Activated CD4-positive, CD25-positive, alpha-beta regulatory T cell (primary cell): ENCODE results near the gene RPL26.

Experiments
- DNase-seq, 4 experiments: peaks; one replicate each; lab custom pipeline; 2025; lab: John Stamatoyannopoulos, UW

Gene RPL26

DNA sequence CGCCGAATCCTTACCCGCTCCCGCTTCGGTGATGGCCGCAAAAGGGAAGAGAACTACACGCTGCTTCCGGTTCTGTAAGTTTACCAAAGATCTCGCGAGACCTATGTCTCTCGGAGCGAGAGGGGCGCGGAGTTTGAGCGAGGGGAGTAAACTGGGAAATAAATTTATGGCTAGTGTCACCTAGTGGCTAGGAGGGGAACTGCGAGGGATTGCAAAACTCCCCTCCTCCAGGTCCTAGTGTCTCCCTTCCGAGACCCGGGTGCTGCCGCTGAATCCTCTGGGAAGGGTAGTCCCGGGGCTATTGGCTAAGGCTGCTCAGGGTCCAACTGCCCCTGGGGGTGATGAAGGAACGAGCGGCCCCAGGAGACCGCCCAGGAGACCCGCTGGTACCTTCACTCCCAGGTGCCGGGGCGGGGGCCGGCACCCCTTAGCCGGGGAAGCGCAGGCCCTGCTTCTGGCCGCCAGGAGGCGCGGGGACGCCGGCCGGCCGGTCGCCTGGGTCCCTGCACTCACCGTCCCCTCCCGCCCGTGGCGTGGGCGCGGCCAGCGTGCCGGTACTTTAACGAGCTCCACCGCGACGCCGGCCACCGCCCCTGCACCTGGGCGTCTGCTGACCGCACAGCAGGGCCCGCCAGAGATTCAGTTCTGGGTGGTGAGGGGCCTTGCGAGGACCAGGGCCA is at the start of gene RPL26:
Gene RPL26, minus strand, starts transcription at position 51 of the 680 bp plus-strand sequence. CDS start 883 bp downstream, outside the sequence.
- peak; percentile 83 to 87 (median 84) for DNase-seq

- DNase-seq: no peak
Measured at GRCh38 chr17:8430966-8431365, 48.0 kb upstream of the RPL26 start.

- DNase-seq: no peak
Measured at GRCh38 chr17:8426802-8427201, 43.8 kb upstream of the RPL26 start.

DNA sequence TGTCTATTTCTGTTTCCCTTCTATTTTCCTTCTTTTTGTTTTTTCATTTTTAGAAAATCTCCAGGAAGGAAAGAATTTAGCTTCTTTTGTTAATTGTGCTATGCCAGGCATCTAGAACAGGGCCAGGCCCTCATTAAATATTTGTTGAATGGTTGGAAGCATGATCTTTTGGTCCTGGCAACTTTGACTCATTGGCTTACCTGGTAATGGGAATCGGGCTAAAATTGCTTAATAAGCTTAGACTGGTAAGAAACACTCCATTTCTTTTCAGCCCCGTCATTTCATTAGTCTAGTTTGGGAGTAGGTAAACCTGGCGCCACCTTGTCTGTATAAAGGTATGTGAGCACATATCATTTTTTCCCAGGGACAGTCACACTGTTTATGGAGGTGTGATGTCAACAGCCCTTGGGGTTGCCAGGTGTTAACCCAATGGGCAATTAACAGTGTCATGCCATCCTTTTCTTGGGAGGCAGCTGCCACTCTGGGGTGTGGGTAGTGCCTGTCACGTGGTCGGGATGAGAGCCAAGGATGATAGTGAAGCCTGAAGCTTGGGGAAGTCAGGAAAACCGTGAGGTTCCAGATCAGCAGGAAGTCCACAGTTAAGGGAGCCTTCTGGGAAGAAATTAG is 43.2 kb upstream of the RPL26 start:
- no peak for DNase-seq

DNA sequence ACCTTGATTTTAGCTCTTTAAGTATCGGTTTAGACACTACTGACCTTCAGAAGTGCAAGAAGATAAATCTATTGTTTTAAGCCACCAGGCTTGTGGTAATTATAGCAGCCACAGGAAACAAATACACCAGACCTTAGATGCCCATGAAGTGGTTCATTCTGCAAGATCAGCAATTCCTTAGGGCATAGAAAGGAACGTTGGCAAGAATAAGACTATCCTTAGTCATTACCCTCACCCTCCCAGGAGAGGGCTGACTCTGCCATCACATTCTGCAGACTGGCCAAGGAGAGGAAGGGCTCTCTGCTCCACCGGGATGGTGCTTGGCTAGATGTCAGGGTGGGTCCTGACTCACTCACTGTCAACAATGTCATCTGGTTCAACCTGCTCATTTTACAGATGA is 38.6 kb upstream of the RPL26 start:
- no peak for DNase-seq

DNA sequence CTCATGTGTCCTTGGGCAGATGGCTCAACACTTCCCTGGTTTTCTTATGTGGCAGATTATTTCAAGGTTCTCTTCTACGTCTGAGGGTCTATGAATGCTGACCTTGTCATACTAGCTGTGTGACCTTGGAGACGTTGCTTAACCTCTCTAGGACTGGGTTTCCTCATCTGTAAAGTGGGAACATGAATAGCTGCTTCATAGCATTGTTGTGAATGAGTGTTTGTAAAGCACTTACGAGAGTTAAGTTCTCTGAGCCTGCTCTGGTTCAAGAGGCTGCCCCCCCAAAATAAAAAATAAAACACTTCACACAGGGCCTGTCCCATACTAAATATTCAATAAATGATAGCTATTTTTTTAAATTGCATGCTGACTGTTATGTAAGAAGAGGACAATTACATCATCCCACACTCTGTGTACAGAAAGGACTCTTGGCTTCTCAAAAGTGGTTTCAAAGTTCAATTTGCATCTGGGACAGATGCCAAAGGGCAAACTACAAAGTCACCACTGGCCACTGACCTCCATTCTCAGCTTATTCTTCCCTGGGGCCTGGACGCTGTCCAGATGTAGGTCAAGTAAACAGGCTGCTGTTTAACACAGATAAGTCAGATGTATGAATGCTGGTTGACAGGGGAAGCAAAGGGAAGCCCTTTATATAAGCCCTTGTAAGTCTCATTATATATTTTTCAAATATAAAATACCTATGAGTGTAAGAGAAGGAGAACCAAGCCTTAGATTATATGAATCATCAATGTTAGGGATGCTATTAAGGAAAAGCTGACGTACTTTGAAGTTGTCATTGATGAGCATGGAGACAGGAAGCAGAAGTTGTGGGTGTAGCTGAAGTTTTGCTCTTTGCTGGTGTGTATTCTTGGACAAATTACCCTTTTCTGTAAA is 37.3 kb upstream of the RPL26 start:
- DNase-seq: no peak

GRCh38 chr17:8419305-8419704 is 36.3 kb upstream of the RPL26 start:
- DNase-seq: no peak

DNA sequence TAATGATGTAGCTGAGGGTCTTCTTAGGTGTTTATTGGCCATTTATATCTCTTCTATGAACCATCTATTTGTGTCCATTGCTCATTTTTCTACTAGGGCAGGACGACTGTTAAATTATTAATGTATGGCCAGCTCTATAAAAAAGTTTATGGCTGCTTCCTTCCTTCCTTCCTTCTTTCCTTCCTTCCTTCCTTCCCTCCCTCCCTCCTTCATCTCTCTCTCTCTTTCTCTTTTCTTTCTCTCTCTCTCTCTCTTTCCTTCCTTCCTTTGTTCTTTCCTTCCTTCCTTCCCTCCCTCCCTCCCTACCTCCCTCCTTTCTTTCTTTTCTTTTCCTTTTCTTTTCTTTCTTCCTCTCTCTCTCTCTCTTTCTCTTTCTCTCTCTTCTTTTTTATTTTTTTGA is 35.5 kb upstream of the RPL26 start:
- DNase-seq: no peak

- no peak for DNase-seq
Measured at GRCh38 chr17:8417806-8418205, 34.8 kb upstream of the RPL26 start.

DNA sequence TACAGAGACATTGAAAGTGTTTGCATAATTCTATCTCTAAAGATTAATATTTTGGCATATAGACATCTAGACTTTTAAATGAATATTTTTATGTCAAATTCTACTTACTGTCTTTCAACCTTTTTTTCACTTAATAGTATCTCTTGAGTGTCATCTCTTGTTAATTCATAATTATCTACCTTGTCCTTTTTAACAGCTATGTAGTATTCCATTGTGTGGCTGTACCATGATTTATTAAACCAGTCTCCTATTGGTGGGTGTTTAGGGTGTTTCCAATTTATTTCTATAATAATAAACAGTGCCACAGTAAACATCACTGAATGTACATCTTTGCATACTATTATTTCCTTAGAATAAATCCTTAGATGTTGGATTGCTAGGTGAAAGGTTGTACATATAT is 30.9 kb upstream of the RPL26 start:
- DNase-seq: no peak

GRCh38 chr17:8413328-8413727 is 30.3 kb upstream of the RPL26 start:
- no peak for DNase-seq

- DNase-seq: no peak
Measured at GRCh38 chr17:8412089-8412488, 29.1 kb upstream of the RPL26 start.

DNA sequence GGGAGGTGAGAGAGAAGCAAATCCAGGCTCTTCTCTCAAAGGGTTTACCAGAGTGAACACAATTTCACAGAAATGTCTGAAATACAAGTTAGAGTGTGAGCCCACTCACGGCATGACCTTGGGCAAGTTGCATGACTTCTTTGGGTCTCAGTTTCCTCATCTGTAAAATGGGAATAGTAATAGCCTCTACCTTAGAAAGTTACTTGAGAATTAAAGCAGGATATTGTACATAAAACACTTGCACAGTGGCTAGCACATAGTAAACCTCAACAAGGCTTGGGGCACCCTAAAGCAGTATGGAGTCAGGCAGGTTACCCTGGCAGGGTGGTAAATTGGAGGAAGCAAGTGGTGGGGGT is 27.9 kb upstream of the RPL26 start:
- DNase-seq: no peak

GRCh38 chr17:8409966-8410882 is 27.2 kb upstream of the RPL26 start:
- peak; percentile 48 to 77 (median 64) for DNase-seq

GRCh38 chr17:8408371-8408770 is 25.4 kb upstream of the RPL26 start:
- no peak for DNase-seq

DNA sequence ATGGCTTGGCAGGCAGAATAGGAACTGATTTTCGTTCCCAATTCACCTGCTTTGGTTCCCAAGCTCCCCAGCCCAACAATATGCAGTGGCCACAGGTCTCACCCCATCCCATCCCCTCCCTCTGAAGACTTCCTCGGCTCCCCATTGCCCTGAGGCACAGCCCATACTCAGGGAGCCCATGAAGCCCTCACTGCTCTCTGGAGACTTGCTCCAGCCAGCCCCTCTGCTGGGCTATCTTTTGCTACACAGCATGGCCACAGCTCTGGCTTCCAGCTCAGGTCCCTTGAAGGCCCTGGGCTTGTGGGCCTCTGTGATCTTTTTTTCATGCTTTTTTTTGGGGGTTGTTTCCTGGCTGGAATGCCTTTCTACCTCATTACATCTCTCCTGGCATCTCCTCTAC is 23.2 kb upstream of the RPL26 start:
- DNase-seq: no peak

- no peak for DNase-seq
Measured at GRCh38 chr17:8405499-8406016, 22.6 kb upstream of the RPL26 start.

DNA sequence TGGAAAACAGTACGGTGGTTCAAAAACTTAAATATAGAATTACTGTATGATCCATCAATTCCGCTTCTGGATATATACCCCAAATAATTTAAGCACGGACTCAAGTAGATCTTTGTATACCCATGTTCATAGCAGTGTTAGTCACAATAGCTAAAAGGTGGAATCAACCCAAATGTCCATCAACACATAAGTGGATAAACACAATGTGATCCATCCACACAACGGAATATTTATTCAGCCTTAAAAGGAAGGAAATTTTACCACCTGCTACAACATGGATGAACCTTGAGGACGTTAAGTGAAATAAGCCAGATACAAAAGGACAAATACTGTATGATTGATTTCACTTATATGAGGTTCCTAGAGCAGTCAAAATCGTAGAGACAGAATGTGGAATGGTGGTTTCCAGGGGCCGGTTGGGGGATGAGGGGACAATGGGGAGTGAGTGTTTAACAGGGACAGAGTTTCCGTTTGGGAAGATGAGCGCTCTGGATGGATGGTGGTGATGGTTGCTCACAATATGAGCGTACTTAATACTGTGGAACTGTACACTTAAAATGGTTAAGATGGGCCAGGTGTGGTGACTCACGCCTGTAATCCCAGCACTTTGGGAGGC is 20.0 kb upstream of the RPL26 start:
- no peak for DNase-seq

- no peak for DNase-seq
Measured at GRCh38 chr17:8401107-8401506, 18.1 kb upstream of the RPL26 start.

- no peak for DNase-seq
Measured at GRCh38 chr17:8398980-8399379, 16.0 kb upstream of the RPL26 start.

GRCh38 chr17:8397636-8398035 is 14.6 kb upstream of the RPL26 start, which contains the start of gene RNF222:
Gene RNF222, minus strand, starts transcription at chr17:8397827. Its CDS starts 4,366 bp downstream, at chr17:8393461.
- no peak for DNase-seq
